ENCODE measurements around the gene EBNA1BP2.
"Not testable (repeated sequence)": the region's sequence is repeated elsewhere in the genome, so short reads cannot be mapped to it uniquely, and the experiment has no call there.

Gene EBNA1BP2

DNA sequence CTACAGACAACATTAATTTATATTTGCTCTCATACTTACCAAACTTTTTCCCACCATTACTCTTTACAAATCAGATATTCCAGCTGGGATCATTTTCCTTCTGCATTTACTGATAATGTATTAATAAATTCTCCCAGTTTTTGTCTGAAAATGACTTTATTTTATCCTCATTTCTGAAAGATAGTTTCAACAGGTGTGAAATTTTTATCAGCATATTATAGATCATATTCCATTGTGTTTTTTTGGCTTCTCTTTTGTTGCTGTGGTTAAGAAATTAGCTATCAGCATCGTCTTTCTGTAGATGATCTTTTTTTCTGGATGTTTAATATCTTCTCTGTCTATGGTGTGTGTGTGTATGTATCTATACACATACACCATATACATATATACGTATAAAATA, 2.8 kb upstream of the EBNA1BP2 start:
- no peak for DNase-seq (ENCODE audit: low read depth in 2 of 2, low spot score in 1 of 2)

DNA sequence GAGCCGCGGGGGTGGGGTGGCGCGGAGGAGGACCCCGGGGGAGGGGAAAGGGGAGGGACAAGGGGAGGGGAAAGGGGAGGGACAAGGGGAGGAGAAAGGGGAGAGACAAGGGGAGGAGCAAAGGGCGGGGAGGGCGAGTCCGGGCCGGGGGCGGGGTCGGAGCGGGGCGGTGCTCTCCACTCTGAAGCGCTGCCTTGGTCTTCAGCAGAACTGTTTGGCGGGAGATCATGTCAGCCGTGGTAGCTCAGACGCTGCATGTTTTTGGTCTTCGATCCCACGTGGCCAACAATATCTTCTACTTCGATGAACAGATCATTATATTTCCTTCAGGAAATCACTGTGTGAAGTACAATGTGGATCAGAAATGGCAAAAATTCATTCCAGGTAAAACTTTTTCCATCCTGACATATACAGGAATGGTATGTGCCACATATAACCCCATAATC, 460 bp upstream of the EBNA1BP2 start:
- peak; percentile 66 to 76 for DNase-seq (ENCODE audit: low read depth in 2 of 2, low spot score in 1 of 2)

GRCh38 chr1:43171312-43171875, 696 bp downstream of the EBNA1BP2 start:
- DNase-seq (ENCODE audit: low read depth in 2 of 2, low spot score in 1 of 2), result no peak

GRCh38 chr1:43165765-43166164, 6.3 kb downstream of the EBNA1BP2 start:
- no peak for DNase-seq (ENCODE audit: low read depth in 2 of 2, low spot score in 1 of 2)

- DNase-seq (ENCODE audit: low read depth in 2 of 2, low spot score in 1 of 2), result no peak
Measured at GRCh38 chr1:43165162-43165561, 6.9 kb downstream of the EBNA1BP2 start.

DNA sequence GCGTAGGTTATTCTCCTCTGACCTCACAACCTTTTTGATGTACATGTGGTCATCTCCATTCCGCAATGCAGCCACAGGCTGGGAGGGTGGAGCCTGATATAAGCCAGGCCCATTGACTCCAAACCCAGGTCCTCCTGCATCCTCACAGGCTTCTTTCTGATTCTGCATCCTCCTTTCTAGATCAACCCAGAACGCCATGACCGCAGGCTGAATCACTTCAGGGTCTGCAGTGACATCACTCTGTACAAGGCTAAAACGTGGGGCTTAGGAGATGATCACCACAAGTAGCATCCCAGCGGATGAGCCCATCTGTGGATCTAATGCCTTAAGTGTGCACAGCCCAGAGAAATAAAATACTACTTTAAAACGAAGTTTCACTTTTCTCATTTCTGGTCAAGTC, 16.1 kb downstream of the EBNA1BP2 start:
- no peak for DNase-seq (ENCODE audit: low read depth in 2 of 2, low spot score in 1 of 2)

- DNase-seq (ENCODE audit: low read depth in 2 of 2, low spot score in 1 of 2), result no peak
Measured at GRCh38 chr1:43153443-43153842, 18.6 kb downstream of the EBNA1BP2 start.

GRCh38 chr1:43152866-43153265, 19.2 kb downstream of the EBNA1BP2 start:
- DNase-seq (ENCODE audit: low read depth in 2 of 2, low spot score in 1 of 2), result no peak

DNA sequence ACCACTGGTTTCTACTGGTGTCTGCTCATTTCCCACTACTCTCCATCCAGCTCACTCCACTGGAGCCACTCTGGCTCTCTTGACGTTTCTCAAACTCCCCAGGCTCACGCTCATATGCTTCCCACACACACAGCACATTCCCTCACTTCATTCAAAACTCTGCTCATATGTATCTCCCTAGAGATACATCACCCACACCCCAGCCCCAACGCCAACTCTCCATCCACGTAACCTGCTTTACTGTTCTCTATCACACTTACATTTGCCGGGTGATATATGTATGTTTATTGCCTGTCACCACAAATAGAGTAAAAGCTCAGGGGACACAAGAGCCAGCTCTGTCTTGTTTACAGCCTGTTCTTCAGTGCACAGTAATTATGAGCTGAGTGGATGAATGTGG, 22.2 kb downstream of the EBNA1BP2 start:
- no peak for DNase-seq (ENCODE audit: low read depth in 2 of 2, low spot score in 1 of 2)

- no peak for DNase-seq (ENCODE audit: low read depth in 2 of 2, low spot score in 1 of 2)
Measured at GRCh38 chr1:43147625-43148327, 24.3 kb downstream of the EBNA1BP2 start.

DNA sequence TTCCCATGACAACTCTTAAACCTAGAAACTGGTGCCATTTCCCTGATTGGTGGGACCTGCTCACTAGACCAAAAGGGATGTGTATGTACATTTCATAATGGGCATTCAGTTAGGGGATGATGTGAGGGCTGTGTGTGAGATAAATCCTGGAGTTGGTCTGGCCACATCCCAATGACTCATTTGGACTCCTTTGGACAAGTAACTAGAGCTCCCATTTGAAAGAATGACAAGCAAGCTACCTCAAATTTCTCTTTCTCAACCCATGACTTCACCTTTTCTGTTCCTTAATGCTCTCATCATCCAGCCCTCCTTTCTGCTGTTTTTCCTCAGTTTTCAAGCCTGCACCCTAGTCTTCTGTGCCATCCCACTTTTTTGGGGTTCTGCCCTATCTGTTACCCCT, 27.9 kb downstream of the EBNA1BP2 start:
- DNase-seq (ENCODE audit: low read depth in 2 of 2, low spot score in 1 of 2), result no peak

GRCh38 chr1:43143441-43143888, 28.6 kb downstream of the EBNA1BP2 start:
- DNase-seq (ENCODE audit: low read depth in 2 of 2, low spot score in 1 of 2), result no peak

DNA sequence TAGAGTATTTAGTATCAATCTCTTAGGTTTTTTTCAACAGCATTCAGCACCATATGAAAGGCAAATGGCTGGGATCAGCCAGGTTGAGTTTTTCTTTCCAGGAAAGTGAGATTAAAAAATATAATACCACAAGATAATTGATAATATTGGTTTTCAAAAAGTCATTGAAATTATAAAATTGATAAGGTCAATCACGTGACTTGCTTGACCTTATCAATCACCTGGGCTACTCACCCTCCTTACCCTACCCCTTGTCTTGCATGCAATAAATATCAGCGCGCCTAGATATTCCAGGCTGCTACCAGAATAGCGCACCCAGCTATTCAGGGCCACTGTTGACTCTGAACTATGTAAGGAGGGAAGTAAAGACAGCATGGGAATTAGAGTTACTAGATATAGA, 31.5 kb downstream of the EBNA1BP2 start:
- DNase-seq (ENCODE audit: low read depth in 2 of 2, low spot score in 1 of 2), result no peak

- no peak for DNase-seq (ENCODE audit: low read depth in 2 of 2, low spot score in 1 of 2)
Measured at GRCh38 chr1:43140010-43140409, 32.1 kb downstream of the EBNA1BP2 start.

DNA sequence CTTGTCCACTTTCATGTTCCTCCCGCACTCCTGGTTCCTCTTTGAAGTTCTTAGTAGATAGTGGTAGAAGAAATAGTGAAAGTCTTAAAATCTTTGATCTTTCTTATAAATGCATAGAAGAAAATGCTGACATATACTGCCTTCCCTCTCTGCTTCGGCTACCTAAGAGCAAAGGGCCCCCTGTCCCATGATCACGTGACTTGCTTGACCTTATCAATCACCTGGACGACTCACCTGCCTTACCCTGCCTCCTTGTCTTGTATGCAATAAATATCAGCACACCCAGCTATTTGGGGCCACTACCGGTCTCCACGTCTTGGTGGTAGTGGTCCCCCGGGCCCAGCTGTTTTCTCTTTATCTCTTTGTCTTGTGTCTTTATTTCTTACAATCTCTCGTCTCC, 32.8 kb downstream of the EBNA1BP2 start:
- not testable (repeated sequence) for DNase-seq (ENCODE audit: low read depth in 2 of 2, low spot score in 1 of 2)

- no peak for DNase-seq (ENCODE audit: low read depth in 2 of 2, low spot score in 1 of 2)
Measured at GRCh38 chr1:43137445-43138052, 34.5 kb downstream of the EBNA1BP2 start.

GRCh38 chr1:43135857-43136781, 36.0 kb downstream of the EBNA1BP2 start:
- DNase-seq (ENCODE audit: low read depth in 2 of 2, low spot score in 1 of 2), result no peak

GRCh38 chr1:43134640-43135039, 37.5 kb downstream of the EBNA1BP2 start:
- DNase-seq (ENCODE audit: low read depth in 2 of 2, low spot score in 1 of 2), result no peak

- no peak for DNase-seq (ENCODE audit: low read depth in 2 of 2, low spot score in 1 of 2)
Measured at GRCh38 chr1:43134068-43134467, 38.0 kb downstream of the EBNA1BP2 start.

DNA sequence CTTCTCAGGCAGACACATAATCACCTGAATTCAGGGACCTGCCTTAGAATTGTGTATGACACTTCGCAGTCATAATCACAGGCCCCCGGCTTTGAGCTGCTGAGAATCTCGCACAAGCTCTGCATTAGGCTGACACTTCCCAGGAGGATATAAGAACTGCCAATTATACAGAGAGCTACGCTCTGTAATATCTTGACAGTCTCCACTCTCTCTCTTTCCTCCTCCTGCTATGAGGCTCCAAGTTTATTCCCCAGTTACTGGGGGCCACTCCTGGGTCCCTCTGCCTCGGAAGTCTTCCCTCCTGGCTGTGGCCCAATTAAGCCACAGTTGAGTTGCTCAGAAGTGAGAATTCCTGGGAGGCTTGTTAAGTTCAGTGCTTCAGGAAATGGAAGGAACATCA, 42.7 kb downstream of the EBNA1BP2 start:
- no peak for DNase-seq (ENCODE audit: low read depth in 2 of 2, low spot score in 1 of 2)

- DNase-seq (ENCODE audit: low read depth in 2 of 2, low spot score in 1 of 2), result no peak
Measured at GRCh38 chr1:43128816-43129215, 43.3 kb downstream of the EBNA1BP2 start.
